LHCN-M2 (cell line): ENCODE data around the gene FAM120B. TPM values are rescaled to one million over a fixed set of nuclear protein-coding genes. Genes with fewer than 3 reads are reported as not detected.

Experiments
- DNase-seq: peaks from one replicate; pipeline ENCODE4 v3.0.0-alpha.2; 2012; ENCODE audit warnings: low read depth
- total RNA-seq: library from RNA; depleted of rRNA; stranded (reverse); fragments of >200 nt; gene quantifications from 2 replicates; pipeline ENCODE4 v1.2.3, GENCODE V29; 2014

Gene FAM120B
- total RNA-seq, 1 experiment from 2014 or later, result 15.0 TPM

- DNase-seq, result no peak
These were observed 136.0 kb downstream of the FAM120B start for GRCh38 chr6:170442596-170442995.

GRCh38 chr6:170443151-170443662, 136.6 kb downstream of the FAM120B start:
- no peak for DNase-seq

- no peak for DNase-seq
These were observed 137.6 kb downstream of the FAM120B start for GRCh38 chr6:170444056-170444591.

GRCh38 chr6:170444811-170445211, 138.3 kb downstream of the FAM120B start:
- DNase-seq, result peak; percentile 14

- peak; percentile 48 for DNase-seq
These were observed 138.9 kb downstream of the FAM120B start for GRCh38 chr6:170445487-170445886.

- DNase-seq, result no peak
These were observed 139.4 kb downstream of the FAM120B start for GRCh38 chr6:170445971-170446370.

GRCh38 chr6:170446841-170447560, 140.4 kb downstream of the FAM120B start:
- DNase-seq, result no peak

- DNase-seq, result no peak
These were observed 141.0 kb downstream of the FAM120B start for GRCh38 chr6:170447561-170447930.

- no peak for DNase-seq
These were observed 141.8 kb downstream of the FAM120B start for GRCh38 chr6:170448317-170448716.

GRCh38 chr6:170448751-170449630, 142.4 kb downstream of the FAM120B start:
- DNase-seq, result peak; percentile 23

GRCh38 chr6:170449835-170450753, 143.5 kb downstream of the FAM120B start:
- no peak for DNase-seq

- peak; percentile 36 for DNase-seq
These were observed 144.6 kb downstream of the FAM120B start for GRCh38 chr6:170450916-170451761.

- DNase-seq, result no peak
These were observed 145.4 kb downstream of the FAM120B start for GRCh38 chr6:170451762-170452651.

- no peak for DNase-seq
These were observed 146.4 kb downstream of the FAM120B start for GRCh38 chr6:170452767-170453545.

- DNase-seq, result no peak
These were observed 147.3 kb downstream of the FAM120B start for GRCh38 chr6:170453586-170454511.

GRCh38 chr6:170454512-170455285, 148.1 kb downstream of the FAM120B start:
- no peak for DNase-seq
